GM23338 (cell line): ENCODE data around the gene PAX6. TPM values are rescaled to one million over a fixed set of nuclear protein-coding genes. Genes with fewer than 3 reads are reported as not detected.

Source experiments
- ATAC-seq: fragments of 200-7000 bp; cut with Tn5 transposase; 3 replicates; pipeline ENCODE4 v1.9.1; 2020
- DNase-seq: peaks from one replicate; pipeline ENCODE4 v3.0.0-alpha.2; 2015; ENCODE audit warnings: low spot score
- H2AFZ ChIP-seq: fragments of 200-600 bp; sonication (generic); 2 replicates; pipeline ENCODE4 v1.8.0; 2016; ENCODE audit warnings: antibody characterized with exemption, mild to moderate bottlenecking, moderate library complexity
- H3F3A ChIP-seq: fragments of 200-600 bp; sonication (generic); replicated peaks from 2 replicates; pipeline ENCODE4 v1.8.0; 2017; ENCODE audit warnings: antibody characterized with exemption, mixed run types, low read depth
- H3K27ac ChIP-seq: fragments of 200-600 bp; sonication (generic); 2 replicates; pipeline ENCODE4 v1.6.1; 2016; ENCODE audit warnings: low read depth
- H3K27me3 ChIP-seq: fragments of 200-600 bp; sonication (generic); 2 replicates; pipeline ENCODE4 v1.8.0; 2016; ENCODE audit warnings: mild to moderate bottlenecking, mixed run types, moderate library complexity; ENCODE audit not compliant: insufficient read depth
- H3K36me3 ChIP-seq: fragments of 200-600 bp; sonication (generic); 2 replicates; pipeline ENCODE4 v1.8.0; 2016; ENCODE audit warnings: mild to moderate bottlenecking; ENCODE audit not compliant: insufficient read depth
- H3K4me1 ChIP-seq: fragments of 200-600 bp; sonication (generic); 2 replicates; pipeline ENCODE4 v1.8.0; 2016; ENCODE audit warnings: mild to moderate bottlenecking, moderate library complexity; ENCODE audit not compliant: insufficient read depth
- H3K4me2 ChIP-seq: fragments of 200-600 bp; sonication (generic); 2 replicates; pipeline ENCODE4 v1.7.1; 2017; ENCODE audit warnings: mixed run types
- H3K4me3 ChIP-seq: fragments of 200-600 bp; sonication (generic); 2 replicates; pipeline ENCODE4 v1.6.1; 2016; ENCODE audit warnings: mixed run types
- H3K79me2 ChIP-seq: fragments of 200-600 bp; sonication (generic); replicated peaks from 2 replicates; pipeline ENCODE4 v1.8.0; 2017; ENCODE audit warnings: mild to moderate bottlenecking; ENCODE audit not compliant: insufficient read depth
- H3K9me2 ChIP-seq: fragments of 200-600 bp; sonication (generic); 2 replicates; pipeline ENCODE4 v1.8.0; 2017; ENCODE audit not compliant: insufficient read depth
- H4K20me1 ChIP-seq: fragments of 200-600 bp; sonication (generic); replicated peaks from 2 replicates; pipeline ENCODE4 v1.8.0; 2017; ENCODE audit warnings: mild to moderate bottlenecking; ENCODE audit not compliant: insufficient read depth
- H3K27ac Mint-ChIP-seq: 2 replicates; pipeline ENCODE4 v1.8.0; 2020; ENCODE audit warnings: inconsistent platforms, mild to moderate bottlenecking, moderate library complexity, mixed read lengths
- H3K27me3 Mint-ChIP-seq: 3 replicates; pipeline ENCODE4 v1.8.0; 2022; ENCODE audit warnings: low read depth, mild to moderate bottlenecking, moderate library complexity, mixed read lengths, inconsistent platforms; ENCODE audit not compliant: insufficient read depth, poor library complexity
- H3K36me3 Mint-ChIP-seq: 3 replicates; pipeline ENCODE4 v1.8.0; 2021; ENCODE audit warnings: low read depth, mild to moderate bottlenecking, inconsistent platforms, moderate library complexity, mixed read lengths
- H3K4me1 Mint-ChIP-seq: 3 replicates; pipeline ENCODE4 v1.8.0; 2020; ENCODE audit warnings: mild to moderate bottlenecking, inconsistent platforms, mixed read lengths
- H3K4me3 Mint-ChIP-seq: 3 replicates; pipeline ENCODE4 v1.8.0; 2021; ENCODE audit warnings: moderate library complexity, mild to moderate bottlenecking, inconsistent platforms, mixed read lengths
- H3K9me3 Mint-ChIP-seq: 3 replicates; pipeline ENCODE4 v1.8.0; 2020; ENCODE audit warnings: moderate library complexity, mild to moderate bottlenecking, inconsistent platforms, mixed read lengths
- CREB1 ChIP-seq: fragments of 250-450 bp; sonication (Bioruptor Pico); IDR thresholded peaks from 2 replicates; pipeline ENCODE4 v1.5.0; 2020; ENCODE audit warnings: low read depth, mild to moderate bottlenecking, moderate library complexity
- ETS1 ChIP-seq: IDR thresholded peaks from 2 replicates; pipeline ENCODE4 v1.6.1; 2016; ENCODE audit warnings: antibody characterized with exemption
- EZH2 ChIP-seq: fragments of 200-600 bp; sonication (generic); IDR thresholded peaks from one replicate; pipeline ENCODE4 v1.8.0; 2017; ENCODE audit warnings: antibody characterized with exemption, mild to moderate bottlenecking, low read depth; ENCODE audit not compliant: unreplicated experiment
- EZH2phosphoT487 ChIP-seq: fragments of 200-600 bp; sonication (generic); IDR thresholded peaks from one replicate; pipeline ENCODE4 v1.8.1; 2018; ENCODE audit warnings: antibody characterized with exemption; ENCODE audit not compliant: unreplicated experiment
- JUNB ChIP-seq: IDR thresholded peaks from one replicate; pipeline ENCODE4 v1.6.1; 2016; ENCODE audit warnings: antibody characterized with exemption; ENCODE audit not compliant: unreplicated experiment
- NANOG ChIP-seq: IDR thresholded peaks from 2 replicates; pipeline ENCODE4 v1.6.1; 2016; ENCODE audit warnings: antibody characterized with exemption, borderline replicate concordance
- POLR2AphosphoS5 ChIP-seq: IDR thresholded peaks from 2 replicates; pipeline ENCODE4 v1.6.1; 2016; ENCODE audit warnings: antibody characterized with exemption, low read depth
- STAT1 ChIP-seq: IDR thresholded peaks from one replicate; pipeline ENCODE4 v1.6.1; 2016; ENCODE audit warnings: antibody characterized with exemption; ENCODE audit not compliant: unreplicated experiment
- ZNF114 ChIP-seq: fragments of 250-450 bp; sonication (Bioruptor Pico); IDR thresholded peaks from 2 replicates; pipeline ENCODE4 v1.5.0; 2020; ENCODE audit warnings: mild to moderate bottlenecking, moderate library complexity
- ZNF331 ChIP-seq: fragments of 250-450 bp; sonication (Bioruptor Pico); IDR thresholded peaks from 2 replicates; pipeline ENCODE4 v1.5.0; 2020; ENCODE audit warnings: low read depth, mild to moderate bottlenecking, moderate library complexity
- ZNF462 ChIP-seq: fragments of 250-450 bp; sonication (Bioruptor Pico); IDR thresholded peaks from 2 replicates; pipeline ENCODE4 v1.5.0; 2020; ENCODE audit warnings: mild to moderate bottlenecking, moderate library complexity
- polyA plus RNA-seq: library from polyadenylated mRNA; unstranded; fragments of >200 nt; fragmentation: Nextera tagmentation; extraction: Ambion mirVana; gene quantifications from 2 replicates; pipeline ENCODE4 v1.2.1, GENCODE V29; 2016
- total RNA-seq: library from RNA; depleted of rRNA; stranded (reverse); fragments of >200 nt; shearing (Covaris generic); gene quantifications from 2 replicates; pipeline ENCODE4 v1.2.3, GENCODE V29; 2014
- TF ChIP-seq, protein P1 (sequence below), 2 experiments: fragments of 200-600 bp in 1 of 2; sonication (generic) in 1 of 2; conservative IDR thresholded peaks; 2 replicates each; pipeline versions ENCODE4 v1.5.1 to v1.6.1; 2016 to 2017; ENCODE audit warnings: antibody characterized with exemption in 2 of 2, low read depth in 2 of 2, mild to moderate bottlenecking in 2 of 2, moderate library complexity in 1 of 2
- TF ChIP-seq, protein P2 (sequence below): IDR thresholded peaks from one replicate; pipeline ENCODE4 v1.6.1; 2018; ENCODE audit warnings: antibody characterized with exemption; ENCODE audit not compliant: unreplicated experiment

Gene PAX6
- total and polyA plus RNA-seq, 2 experiments from 2014 or later = 0.17 to 0.45 TPM

- Histone ChIP-seq H3K4me2 (no peak overlapping the region), H3F3A (no peaks in the 10 kb centered on the region), H3K36me3 (no peaks in the 10 kb centered on the region), H3K4me3 (no peak overlapping the region), H2AFZ (no peak overlapping the region), H3K9me2 (no peaks in the 10 kb centered on the region), H3K27me3 (no peaks in the 10 kb centered on the region), H3K27ac (no peak overlapping the region), H3K4me1 (peaks cover 13% of the 10 kb centered on the region), H4K20me1 (no peaks in the 10 kb centered on the region), H3K79me2 (no peaks in the 10 kb centered on the region)
- H3K27ac Mint-ChIP-seq = no peak overlapping the region
- no peaks in the 10 kb centered on the region for H3K36me3 Mint-ChIP-seq
- ATAC-seq (no peak), DNase-seq (no peak)
- peaks cover 15% of the 10 kb centered on the region for H3K4me1 Mint-ChIP-seq
- peaks cover 3% of the 10 kb centered on the region for H3K27me3 Mint-ChIP-seq
- H3K9me3 Mint-ChIP-seq = no peaks in the 10 kb centered on the region
- H3K4me3 Mint-ChIP-seq = no peak overlapping the region
- TF ChIP-seq ZNF114 (CRISPR knock-in tag) (no peak), ZNF462 (CRISPR knock-in tag) (no peak), JUNB (no peak), STAT1 (no peak), EZH2 (no peak), ETS1 (no peak), EZH2phosphoT487 (no peak), CREB1 (CRISPR knock-in tag) (no peak), POLR2AphosphoS5 (no peak), ZNF331 (CRISPR knock-in tag) (no peak), NANOG (no peak)
- TF ChIP-seq, protein P1, sequence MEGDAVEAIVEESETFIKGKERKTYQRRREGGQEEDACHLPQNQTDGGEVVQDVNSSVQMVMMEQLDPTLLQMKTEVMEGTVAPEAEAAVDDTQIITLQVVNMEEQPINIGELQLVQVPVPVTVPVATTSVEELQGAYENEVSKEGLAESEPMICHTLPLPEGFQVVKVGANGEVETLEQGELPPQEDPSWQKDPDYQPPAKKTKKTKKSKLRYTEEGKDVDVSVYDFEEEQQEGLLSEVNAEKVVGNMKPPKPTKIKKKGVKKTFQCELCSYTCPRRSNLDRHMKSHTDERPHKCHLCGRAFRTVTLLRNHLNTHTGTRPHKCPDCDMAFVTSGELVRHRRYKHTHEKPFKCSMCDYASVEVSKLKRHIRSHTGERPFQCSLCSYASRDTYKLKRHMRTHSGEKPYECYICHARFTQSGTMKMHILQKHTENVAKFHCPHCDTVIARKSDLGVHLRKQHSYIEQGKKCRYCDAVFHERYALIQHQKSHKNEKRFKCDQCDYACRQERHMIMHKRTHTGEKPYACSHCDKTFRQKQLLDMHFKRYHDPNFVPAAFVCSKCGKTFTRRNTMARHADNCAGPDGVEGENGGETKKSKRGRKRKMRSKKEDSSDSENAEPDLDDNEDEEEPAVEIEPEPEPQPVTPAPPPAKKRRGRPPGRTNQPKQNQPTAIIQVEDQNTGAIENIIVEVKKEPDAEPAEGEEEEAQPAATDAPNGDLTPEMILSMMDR (conservative IDR thresholded peaks at IDR 0.05; ENCODE audit: low read depth in 2 of 2) = no peak
- TF ChIP-seq, protein P2, sequence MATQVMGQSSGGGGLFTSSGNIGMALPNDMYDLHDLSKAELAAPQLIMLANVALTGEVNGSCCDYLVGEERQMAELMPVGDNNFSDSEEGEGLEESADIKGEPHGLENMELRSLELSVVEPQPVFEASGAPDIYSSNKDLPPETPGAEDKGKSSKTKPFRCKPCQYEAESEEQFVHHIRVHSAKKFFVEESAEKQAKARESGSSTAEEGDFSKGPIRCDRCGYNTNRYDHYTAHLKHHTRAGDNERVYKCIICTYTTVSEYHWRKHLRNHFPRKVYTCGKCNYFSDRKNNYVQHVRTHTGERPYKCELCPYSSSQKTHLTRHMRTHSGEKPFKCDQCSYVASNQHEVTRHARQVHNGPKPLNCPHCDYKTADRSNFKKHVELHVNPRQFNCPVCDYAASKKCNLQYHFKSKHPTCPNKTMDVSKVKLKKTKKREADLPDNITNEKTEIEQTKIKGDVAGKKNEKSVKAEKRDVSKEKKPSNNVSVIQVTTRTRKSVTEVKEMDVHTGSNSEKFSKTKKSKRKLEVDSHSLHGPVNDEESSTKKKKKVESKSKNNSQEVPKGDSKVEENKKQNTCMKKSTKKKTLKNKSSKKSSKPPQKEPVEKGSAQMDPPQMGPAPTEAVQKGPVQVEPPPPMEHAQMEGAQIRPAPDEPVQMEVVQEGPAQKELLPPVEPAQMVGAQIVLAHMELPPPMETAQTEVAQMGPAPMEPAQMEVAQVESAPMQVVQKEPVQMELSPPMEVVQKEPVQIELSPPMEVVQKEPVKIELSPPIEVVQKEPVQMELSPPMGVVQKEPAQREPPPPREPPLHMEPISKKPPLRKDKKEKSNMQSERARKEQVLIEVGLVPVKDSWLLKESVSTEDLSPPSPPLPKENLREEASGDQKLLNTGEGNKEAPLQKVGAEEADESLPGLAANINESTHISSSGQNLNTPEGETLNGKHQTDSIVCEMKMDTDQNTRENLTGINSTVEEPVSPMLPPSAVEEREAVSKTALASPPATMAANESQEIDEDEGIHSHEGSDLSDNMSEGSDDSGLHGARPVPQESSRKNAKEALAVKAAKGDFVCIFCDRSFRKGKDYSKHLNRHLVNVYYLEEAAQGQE = no peak
Observed at GRCh38 chr11:31844351-31844750, 33.2 kb upstream of the PAX6 start.
